Progenitor cell of endocrine pancreas (in vitro differentiated cells): ENCODE results near the gene CERCAM. TPM values are rescaled to one million over a fixed set of nuclear protein-coding genes. Genes with fewer than 3 reads are reported as not detected.
"Not testable (repeated sequence)": the region's sequence is repeated elsewhere in the genome, so short reads cannot be mapped to it uniquely, and the experiment has no call there.

Experiments
- DNase-seq: peaks from one replicate; pipeline ENCODE4 v3.0.0; 2021; ENCODE audit warnings: low spot score; ENCODE audit not compliant: unreplicated experiment
- H3K27ac Mint-ChIP-seq: 2 replicates; pipeline ENCODE4 v1.8.0; 2021; ENCODE audit warnings: mild to moderate bottlenecking, moderate library complexity, mixed read lengths
- H3K27me3 Mint-ChIP-seq: 2 replicates; pipeline ENCODE4 v1.8.0; 2021; ENCODE audit warnings: mixed read lengths
- H3K36me3 Mint-ChIP-seq: 2 replicates; pipeline ENCODE4 v1.8.0; 2022; ENCODE audit warnings: mixed read lengths; ENCODE audit not compliant: insufficient read depth
- H3K4me1 Mint-ChIP-seq: 2 replicates; pipeline ENCODE4 v1.8.0; 2021; ENCODE audit warnings: low read depth, mixed read lengths
- H3K4me3 Mint-ChIP-seq: 2 replicates; pipeline ENCODE4 v1.8.0; 2021; ENCODE audit warnings: low read depth, mild to moderate bottlenecking, moderate library complexity, mixed read lengths
- H3K9me3 Mint-ChIP-seq: 2 replicates; pipeline ENCODE4 v1.8.0; 2021; ENCODE audit warnings: low read depth, mixed read lengths
- CTCF ChIP-seq: fragments of 200-600 bp; sonication (generic); IDR thresholded peaks from one replicate; pipeline ENCODE4 v1.5.0; 2021; ENCODE audit warnings: antibody characterized with exemption, mild to moderate bottlenecking; ENCODE audit not compliant: unreplicated experiment
- total RNA-seq: library from RNA; stranded (reverse); gene quantifications from 2 replicates; pipeline ENCODE4 v1.2.1, GENCODE V29; 2021

Gene CERCAM
- total RNA-seq, 1 donor from 2014 or later, result 19.6 TPM

- TF ChIP-seq CTCF, result peak; percentile 13
- H3K9me3 Mint-ChIP-seq, result no peaks in the 10 kb centered on the region
- H3K36me3 Mint-ChIP-seq, result no peaks in the 10 kb centered on the region
- H3K27me3 Mint-ChIP-seq, result peaks cover 56% of the 10 kb centered on the region
- H3K4me3 Mint-ChIP-seq, result no peak overlapping the region
- H3K4me1 Mint-ChIP-seq, result peaks cover 6% of the 10 kb centered on the region
- H3K27ac Mint-ChIP-seq, result no peak overlapping the region
- no peak for DNase-seq
Observed at GRCh38 chr9:128409978-128410377, 10.7 kb upstream of the CERCAM start.

DNA sequence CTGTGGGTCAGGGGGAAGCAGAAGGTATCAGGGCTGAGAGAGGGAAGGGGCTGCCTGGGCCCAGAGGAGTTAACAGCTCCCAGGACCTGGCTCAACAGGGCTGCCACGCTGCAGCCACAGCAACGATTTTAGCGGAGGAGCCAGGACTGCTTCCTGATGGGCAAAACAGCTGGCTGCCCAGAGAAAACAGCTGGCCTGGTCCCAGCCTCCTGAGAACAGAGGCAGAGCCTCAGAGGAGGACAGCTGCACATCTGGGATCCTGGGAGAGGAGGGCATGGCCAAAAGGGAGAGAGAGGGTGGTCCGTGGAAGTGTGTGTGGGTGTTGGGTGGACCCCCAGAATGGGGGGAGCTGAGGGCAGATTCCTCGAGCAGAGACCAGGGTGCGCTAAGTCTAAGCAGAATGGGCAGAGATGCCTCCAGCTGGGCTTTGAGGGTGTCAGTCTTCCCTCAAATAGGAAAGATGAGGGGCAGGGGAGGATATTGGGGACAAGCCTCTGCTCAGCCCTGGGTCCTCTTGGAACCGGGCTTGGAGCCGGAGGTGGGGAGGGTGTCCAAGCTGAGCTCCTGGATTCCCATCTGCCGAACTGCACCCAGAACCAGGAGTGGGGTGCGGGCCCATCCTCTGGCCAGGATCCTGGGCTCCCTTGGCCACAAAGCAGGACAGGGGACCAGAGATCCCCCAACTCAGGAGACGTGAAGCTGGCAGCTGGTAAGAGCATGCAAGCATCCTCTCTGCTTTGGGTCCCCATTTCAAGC, 9.1 kb upstream of the CERCAM start:
- H3K9me3 Mint-ChIP-seq, result no peaks in the 10 kb centered on the region
- no peak overlapping the region for H3K27ac Mint-ChIP-seq
- H3K27me3 Mint-ChIP-seq, result peaks cover 55% of the 10 kb centered on the region
- DNase-seq, result no peak
- peaks cover 15% of the 10 kb centered on the region for H3K4me1 Mint-ChIP-seq
- no peaks in the 10 kb centered on the region for H3K36me3 Mint-ChIP-seq
- no peak overlapping the region for H3K4me3 Mint-ChIP-seq
- no peak for TF ChIP-seq CTCF

DNA sequence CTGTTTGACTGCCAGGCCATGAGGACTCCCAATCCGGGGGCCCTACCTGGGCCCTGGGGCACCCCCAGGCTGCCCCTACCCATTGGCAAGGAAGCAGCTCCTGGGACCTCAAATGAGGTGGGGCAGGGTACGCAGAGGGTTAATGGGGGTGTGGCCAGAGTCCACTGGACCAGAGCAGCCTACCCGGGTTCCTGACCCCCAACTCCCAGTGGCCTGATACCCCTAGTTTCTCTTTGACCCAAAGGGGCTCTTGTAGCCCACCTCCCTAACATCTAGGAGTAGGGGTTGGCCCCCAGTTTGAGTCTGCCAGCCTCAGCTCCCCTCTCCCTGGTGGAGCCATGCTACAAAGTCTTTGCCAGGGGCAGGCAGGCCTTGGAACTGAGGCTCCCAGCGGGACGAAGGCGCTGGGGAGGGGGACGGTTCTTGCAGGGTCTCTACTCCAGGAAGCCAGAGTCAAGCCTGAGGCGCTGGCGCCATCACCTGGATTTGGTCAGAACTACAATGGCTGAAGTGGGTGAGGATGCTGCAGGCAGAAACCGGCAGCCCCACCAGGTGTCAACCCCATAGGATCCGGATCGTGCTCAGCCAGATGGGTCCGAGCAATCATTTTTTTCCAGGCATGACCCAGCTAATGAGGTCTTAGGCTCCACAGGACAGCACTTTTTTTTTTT, 8.4 kb upstream of the CERCAM start:
- Mint-ChIP-seq H3K27ac (no peak overlapping the region), H3K27me3 (peaks cover 49% of the 10 kb centered on the region), H3K4me3 (no peak overlapping the region), H3K36me3 (no peaks in the 10 kb centered on the region), H3K4me1 (peaks cover 17% of the 10 kb centered on the region), H3K9me3 (no peaks in the 10 kb centered on the region)
- DNase-seq, result peak; percentile 67
- peak; percentile 62 for TF ChIP-seq CTCF

DNA sequence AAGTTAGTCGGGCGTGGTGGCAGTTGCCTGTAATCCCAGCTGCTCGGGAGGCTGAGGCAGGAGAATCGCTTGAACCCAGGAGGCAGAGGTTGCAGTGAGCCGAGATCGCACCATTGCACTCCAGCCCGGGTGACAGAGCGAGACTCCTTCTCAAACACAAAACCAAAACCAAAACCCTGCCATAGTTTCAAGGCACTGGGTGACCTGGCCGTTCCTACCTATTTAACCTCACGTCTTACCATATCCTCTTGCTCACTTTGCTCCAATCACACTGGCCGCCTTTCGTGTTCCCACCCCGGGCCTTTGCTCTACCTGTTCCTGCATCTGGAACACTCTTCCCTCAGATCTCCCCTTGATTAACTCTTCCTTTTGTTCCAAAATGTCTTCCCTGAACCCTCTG, 6.9 kb upstream of the CERCAM start:
- Mint-ChIP-seq H3K4me1 (peaks cover 17% of the 10 kb centered on the region), H3K27me3 (peaks cover 43% of the 10 kb centered on the region)
- H3K36me3 Mint-ChIP-seq, H3K27ac Mint-ChIP-seq, H3K9me3 Mint-ChIP-seq, DNase-seq, H3K4me3 Mint-ChIP-seq: not testable (repeated sequence)

DNA sequence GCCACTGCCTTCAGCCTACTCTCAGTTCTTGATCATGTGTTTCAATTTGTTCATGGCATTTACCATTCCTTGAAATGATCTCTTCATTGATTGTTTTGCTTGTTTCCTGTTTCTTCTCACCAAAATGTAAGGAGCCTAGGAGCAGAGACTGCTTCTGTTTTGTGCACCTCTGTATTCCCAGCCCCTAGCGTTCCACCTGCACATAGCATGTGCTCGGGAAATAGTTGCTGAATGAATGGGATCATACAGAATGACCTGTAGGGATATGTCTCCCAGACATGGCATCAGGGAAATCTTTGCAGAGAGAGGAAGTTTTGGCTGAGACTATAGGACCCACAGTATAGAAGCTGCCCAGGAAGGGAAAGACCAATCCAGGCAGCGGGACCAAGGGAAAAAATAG, 6.2 kb upstream of the CERCAM start:
- peak; percentile 42 for TF ChIP-seq CTCF
- no peaks in the 10 kb centered on the region for H3K36me3 Mint-ChIP-seq
- peaks cover 17% of the 10 kb centered on the region for H3K4me1 Mint-ChIP-seq
- H3K27ac Mint-ChIP-seq, result no peak overlapping the region
- DNase-seq, result no peak
- no peak overlapping the region for H3K4me3 Mint-ChIP-seq
- no peaks in the 10 kb centered on the region for H3K9me3 Mint-ChIP-seq
- H3K27me3 Mint-ChIP-seq, result peaks cover 46% of the 10 kb centered on the region
